Activated naive CD8-positive, alpha-beta T cell treated with anti-CD3 and anti-CD28 coated beads, Interleukin-2, amount 50 U/mL, for 16 hours (primary cell): ENCODE data around the gene UGT1A6.
"Not testable (repeated sequence)": the region's sequence is repeated elsewhere in the genome, so short reads cannot be mapped to it uniquely, and the experiment has no call there.

Experiments
- DNase-seq: peaks from one replicate; pipeline ENCODE4 v3.0.0-alpha.2; 2020; ENCODE audit warnings: low read depth, low spot score

The UGT1A6 gene

GRCh38 chr2:233728723-233729301 is 36.1 kb downstream of the UGT1A6 start, which contains the start of gene UGT1A3:
Gene UGT1A3 (plus strand): TSS chr2:233729042. CDS start chr2:233729127, 85 bp downstream.
- DNase-seq = no peak

DNA sequence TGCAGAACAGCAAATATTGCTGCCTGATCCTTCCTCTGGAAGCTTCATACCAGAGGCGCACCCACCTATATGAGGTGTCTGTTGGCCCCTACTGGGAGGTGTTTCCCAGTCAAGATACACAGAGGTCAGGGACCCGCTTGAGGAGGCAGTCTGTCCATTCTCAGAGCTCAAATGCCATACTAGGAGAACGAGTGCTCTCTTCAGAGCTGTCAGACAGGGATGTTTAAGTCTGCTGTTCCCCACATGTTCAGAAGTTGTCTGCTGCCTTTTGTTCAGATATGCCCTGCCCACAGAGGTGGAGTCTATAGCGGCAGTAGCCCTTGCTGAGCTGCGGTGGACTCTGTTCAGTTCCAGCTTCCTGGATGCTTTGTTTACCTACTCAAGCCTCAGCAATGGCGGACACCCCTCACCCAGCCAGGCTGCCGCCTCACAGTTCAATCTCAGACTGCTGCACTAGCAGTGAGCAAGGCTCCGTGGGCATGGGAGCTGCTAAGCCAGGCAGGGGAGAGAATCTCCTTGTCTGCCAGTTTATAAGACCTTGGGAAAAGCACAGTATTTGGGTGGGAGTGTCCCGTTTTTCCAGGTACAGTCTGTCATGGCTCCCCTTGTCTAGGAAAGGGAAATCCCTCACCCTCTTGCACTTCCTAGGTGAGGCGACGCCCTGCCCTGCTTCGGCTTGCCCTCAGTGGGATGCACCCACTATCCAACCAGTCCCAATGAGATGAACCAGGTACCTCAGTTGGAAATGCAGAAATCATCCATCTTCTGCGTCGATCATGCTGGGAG is 44.4 kb downstream of the UGT1A6 start:
- DNase-seq = not testable (repeated sequence)

GRCh38 chr2:233740870-233741269 is 48.2 kb downstream of the UGT1A6 start:
- no peak for DNase-seq

GRCh38 chr2:233743464-233744259 is 51.0 kb downstream of the UGT1A6 start:
- no peak for DNase-seq

GRCh38 chr2:233745073-233745755 is 52.5 kb downstream of the UGT1A6 start:
- DNase-seq = no peak

DNA sequence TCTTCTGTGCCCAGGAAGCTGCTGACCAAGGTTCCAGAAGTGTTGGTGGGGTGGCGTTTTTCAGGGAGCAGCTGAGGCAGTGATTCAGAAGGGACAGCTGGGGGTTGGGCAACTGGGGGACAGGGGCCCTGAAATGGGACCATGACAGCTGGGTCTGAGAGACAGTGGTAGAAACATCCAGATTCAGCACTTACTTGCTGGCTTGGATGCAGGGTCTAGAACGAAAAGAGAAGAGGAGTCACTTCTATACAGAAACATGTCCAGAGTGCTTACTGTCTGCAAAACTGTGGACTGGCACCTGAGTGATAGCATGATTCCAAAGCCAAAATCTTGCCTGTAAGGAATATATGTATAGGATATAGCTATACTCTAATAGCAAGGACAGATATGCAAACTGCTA is 53.1 kb downstream of the UGT1A6 start:
- not testable (repeated sequence) for DNase-seq

DNA sequence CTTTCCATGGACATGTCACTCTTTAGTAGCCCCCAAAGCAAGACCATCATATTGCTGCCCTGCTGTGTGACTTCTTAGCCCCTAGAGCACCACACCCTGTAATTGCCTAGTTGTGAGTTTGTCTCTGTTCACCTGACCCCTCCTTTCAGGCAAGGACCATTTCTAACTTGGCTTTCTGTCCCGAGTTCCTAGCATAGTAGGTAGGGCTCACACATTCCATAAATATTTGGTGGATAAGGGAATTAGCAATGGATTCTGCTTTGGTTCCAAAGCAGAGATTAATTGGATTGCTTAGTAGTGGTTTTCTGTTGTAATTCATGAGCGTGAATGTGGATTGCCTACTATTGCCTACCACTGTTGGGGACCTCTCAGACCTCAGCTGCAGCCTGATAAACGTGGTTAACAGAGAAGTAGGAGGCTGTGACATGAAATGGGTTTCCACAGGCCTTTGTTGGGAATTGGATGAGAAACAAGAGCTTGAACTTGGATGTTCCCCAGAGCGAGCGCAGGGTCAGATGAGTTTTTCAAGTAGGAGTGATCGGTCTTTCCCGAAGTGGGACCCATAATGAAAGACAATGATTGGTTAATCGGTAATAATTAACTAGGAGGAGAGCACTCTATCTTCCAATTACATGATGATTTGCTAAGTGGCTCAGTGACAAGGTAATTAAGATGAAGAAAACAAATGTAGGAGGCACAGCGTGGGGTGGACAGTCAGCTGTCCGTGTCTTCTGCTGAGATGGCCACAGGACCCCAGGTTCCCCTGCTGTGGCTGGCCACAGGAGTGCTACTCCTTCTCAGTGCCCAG is 54.0 kb downstream of the UGT1A6 start:
- no peak for DNase-seq

DNA sequence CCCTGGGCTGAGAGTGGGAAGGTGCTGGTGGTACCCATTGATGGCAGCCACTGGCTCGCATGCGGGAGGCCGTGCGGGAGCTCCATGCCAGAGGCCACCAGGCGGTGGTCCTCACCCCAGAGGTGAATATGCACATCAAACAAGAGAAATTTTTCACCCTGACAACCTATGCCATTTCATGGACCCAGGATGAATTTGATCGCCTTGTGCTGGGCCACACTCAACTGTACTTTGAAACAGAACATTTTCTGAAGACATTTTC is 54.5 kb downstream of the UGT1A6 start:
- DNase-seq = no peak

DNA sequence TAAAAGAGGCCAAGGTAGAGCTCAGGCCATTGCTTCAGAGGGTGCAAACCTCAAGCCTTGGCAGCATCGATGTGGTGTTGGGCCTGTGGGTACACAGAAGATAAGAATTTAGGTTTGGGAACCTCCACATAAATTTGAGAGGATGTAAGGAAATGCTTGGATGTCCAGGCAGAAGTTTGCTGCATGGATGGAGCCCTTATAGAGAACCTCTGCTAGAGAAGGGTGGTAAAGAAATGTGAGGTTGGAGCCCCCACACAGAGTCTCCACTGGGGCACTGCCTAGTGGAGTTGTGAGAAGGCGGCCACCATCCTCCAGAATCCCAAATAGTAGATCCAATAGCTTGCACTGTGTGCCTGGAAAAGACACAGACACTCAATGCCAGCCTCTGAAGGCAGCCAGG is 58.0 kb downstream of the UGT1A6 start:
- DNase-seq = not testable (repeated sequence)

GRCh38 chr2:233751212-233752009 is 58.7 kb downstream of the UGT1A6 start:
- not testable (repeated sequence) for DNase-seq

GRCh38 chr2:233754872-233755611 is 62.4 kb downstream of the UGT1A6 start:
- no peak for DNase-seq

GRCh38 chr2:233756429-233757081 is 63.9 kb downstream of the UGT1A6 start:
- DNase-seq = no peak

- DNase-seq = no peak
Observed at GRCh38 chr2:233758141-233758540, 65.5 kb downstream of the UGT1A6 start.

GRCh38 chr2:233758849-233759248 is 66.2 kb downstream of the UGT1A6 start:
- no peak for DNase-seq

DNA sequence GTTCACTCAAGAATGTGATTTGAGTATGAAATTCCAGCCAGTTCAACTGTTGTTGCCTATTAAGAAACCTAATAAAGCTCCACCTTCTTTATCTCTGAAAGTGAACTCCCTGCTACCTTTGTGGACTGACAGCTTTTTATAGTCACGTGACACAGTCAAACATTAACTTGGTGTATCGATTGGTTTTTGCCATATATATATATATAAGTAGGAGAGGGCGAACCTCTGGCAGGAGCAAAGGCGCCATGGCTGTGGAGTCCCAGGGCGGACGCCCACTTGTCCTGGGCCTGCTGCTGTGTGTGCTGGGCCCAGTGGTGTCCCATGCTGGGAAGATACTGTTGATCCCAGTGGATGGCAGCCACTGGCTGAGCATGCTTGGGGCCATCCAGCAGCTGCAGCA is 67.4 kb downstream of the UGT1A6 start, which contains the start of gene UGT1A1:
UGT1A1 (plus strand) TSS at position 228 of the 400 bp plus-strand sequence; CDS start at position 246, 18 bp downstream.
- no peak for DNase-seq

- DNase-seq = no peak
Observed at GRCh38 chr2:233761040-233761769, 68.5 kb downstream of the UGT1A6 start.

DNA sequence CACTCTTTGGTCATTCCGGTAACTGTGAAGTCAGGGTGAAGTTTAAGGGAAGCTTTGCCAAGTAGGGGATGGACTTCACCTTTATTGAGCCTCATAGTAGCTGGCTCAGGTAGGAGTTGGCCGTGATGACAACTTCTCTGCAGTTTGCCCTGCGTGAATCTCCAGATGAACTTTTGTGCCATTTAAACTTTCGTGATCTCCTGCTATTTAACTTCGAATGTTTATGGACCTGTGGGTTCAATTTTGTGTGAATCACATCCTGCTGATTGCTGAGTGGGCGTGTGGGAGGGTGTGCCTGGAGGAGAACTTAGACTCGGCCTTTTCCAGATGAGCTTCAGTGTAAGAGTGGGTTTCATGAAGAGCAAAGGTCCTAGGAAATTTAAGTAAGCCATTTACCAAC is 71.6 kb downstream of the UGT1A6 start:
- DNase-seq = no peak

DNA sequence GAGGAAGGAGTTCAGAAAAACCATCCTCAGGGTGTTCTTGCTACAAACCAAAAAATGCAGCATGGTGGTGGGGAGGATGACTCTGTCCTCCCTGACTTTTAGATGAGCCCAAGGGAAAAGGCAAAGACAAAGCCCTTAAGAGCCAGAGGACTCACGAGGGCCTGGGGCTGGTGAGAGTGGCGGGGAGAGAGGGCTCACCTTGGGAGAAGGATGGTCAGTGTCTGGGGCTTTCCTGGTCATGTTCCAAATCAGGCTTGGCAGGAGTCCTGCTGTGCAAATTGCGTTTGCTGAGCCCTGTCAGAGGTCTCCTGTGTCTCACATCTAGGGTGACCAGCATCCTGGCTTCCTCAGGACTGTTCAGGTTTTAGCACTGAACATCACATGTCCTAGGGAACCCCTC is 72.1 kb downstream of the UGT1A6 start:
- DNase-seq = no peak
